ENCODE results near the gene LGMN.
"Not testable (repeated sequence)": the region's sequence is repeated elsewhere in the genome, so short reads cannot be mapped to it uniquely, and the experiment has no call there.

LGMN gene

DNA sequence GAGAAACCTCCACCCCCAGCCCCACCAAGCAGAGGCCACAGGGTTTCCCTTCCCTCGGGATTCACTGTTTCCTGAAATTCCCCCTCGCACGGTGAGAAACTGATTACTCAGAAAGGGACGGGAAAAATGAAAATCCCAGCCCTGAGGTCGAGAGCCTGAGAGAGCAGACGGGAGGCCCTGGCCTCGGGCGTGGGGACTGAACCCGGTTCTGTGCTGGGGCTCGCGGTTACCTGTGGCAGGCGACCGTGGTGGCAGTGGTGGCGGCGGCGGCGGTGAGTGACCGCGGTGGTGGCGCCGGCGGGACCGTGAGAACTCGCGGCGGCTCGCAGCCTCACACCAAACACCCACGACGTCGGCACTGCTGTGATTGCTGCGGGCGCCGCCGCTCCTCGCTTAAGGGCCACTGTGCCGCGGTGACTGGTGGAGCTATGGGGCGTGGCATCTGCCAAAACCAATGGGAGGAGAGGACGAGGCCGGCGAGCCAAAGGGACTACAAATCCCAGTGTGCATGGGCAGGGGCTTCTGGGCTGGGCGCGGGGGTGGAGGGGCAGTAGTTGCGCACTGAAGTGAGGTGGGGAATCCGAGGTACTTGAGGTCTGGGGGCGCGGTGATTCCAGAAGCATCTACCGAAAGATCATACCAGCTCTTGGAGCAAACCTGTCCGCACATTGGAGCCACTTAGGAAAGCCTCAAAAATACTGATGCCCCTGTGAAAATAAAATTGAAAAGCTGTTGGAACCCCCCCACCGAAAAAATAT, at the start of gene LGMN:
LGMN (minus strand) TSS at position 369 of the 758 bp plus-strand sequence. CDS start 15,841 bp downstream, outside the sequence.
- peak; percentile 89 for DNase-seq

- DNase-seq: no peak
These were observed 46.5 kb upstream of the LGMN start for GRCh38 chr14:92794961-92795360.

DNA sequence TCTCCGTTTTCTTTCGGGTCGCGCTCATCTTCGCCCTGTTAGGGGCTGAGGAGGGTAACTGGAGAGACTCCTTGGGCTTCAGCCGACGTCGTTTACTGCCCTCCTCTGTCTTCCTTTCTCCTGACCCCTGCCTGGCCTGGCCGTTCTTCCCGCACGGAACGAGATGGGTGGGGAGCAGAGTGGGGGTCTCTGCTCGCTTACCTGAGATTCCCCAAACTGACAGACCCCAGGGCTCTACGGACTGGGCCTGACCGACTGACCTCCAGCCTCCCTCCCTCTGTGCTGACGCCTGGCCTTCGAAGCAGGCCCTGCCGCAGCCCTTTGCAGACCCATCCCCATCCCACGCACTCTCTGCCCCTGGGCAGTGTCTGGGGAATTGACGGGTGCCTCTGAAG, 46.1 kb upstream of the LGMN start:
- no peak for DNase-seq

GRCh38 chr14:92793709-92794546, 45.5 kb upstream of the LGMN start, which contains the start of gene GOLGA5:
GOLGA5 (plus strand) TSS chr14:92794305; CDS start chr14:92797438, 3,133 bp downstream.
- DNase-seq: peak; percentile 98

GRCh38 chr14:92792885-92793284, 44.5 kb upstream of the LGMN start:
- DNase-seq: no peak

DNA sequence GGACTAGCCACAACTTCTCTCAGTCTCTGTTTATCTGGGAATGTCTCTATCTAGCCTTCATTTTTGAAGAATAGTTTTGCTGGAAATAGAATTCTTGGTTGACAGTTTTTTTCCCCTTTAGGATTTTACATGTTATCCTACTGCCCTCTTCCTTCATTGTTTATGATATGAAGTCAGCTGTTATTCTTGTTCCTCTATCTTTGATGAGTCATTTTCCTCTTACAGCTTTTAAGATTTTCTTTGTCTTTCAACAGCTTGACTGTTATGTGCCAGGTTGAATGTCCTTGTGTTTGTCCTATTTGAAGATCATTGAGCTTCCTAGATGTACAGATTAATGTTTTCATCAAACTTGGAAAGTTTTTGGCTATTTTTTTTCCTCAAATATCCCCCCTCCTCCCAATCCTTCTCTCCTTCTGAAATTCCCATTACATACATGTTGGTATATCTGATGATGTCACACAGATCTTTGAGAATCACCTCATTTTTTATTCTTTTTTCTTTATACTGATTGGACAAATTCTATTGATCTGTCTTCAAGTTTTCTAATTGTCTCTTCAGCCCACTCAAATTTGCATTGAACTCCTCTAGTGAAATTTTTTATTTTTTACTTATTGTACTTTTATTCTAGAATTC, 41.1 kb upstream of the LGMN start:
- no peak for DNase-seq

- no peak for DNase-seq
These were observed 39.1 kb upstream of the LGMN start for GRCh38 chr14:92787554-92787953.

GRCh38 chr14:92786427-92786756, 38.0 kb upstream of the LGMN start:
- no peak for DNase-seq

DNA sequence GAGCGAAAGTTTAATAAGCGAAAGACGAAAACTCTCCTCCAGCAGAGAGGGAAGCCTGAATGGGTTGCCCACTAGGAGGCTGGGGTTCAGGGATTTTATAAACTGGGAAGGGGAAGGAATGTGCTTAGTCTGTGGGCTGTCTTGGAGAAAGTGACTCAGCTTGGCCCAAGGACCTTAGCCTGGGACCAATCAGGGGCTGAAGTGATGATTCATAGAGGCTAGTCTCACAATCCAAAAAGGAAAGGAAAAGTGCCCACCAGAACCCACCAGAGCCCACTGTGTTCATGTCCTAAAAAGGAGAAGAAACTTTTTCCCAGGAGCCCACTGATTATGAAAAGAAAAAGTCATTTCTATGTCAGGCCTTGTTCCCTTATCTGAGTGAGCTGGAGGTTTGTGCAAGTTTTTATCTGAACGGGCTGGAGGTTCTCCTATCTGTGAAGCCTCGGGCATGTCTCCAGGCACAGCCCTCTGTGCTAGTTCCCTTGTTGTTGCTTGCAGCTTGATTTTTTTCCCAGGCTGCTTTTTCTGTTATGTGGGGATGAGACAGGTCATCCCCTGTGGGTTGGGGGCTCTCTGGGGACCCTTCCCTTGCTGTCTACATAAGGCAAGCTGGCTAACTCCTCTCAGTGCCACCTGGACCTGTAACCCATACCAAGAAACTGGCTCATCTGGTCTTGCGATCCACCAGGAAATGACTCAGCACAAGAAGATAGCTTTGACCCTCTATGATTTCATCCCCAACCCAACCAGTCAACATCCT, 37.4 kb upstream of the LGMN start:
- no peak for DNase-seq

DNA sequence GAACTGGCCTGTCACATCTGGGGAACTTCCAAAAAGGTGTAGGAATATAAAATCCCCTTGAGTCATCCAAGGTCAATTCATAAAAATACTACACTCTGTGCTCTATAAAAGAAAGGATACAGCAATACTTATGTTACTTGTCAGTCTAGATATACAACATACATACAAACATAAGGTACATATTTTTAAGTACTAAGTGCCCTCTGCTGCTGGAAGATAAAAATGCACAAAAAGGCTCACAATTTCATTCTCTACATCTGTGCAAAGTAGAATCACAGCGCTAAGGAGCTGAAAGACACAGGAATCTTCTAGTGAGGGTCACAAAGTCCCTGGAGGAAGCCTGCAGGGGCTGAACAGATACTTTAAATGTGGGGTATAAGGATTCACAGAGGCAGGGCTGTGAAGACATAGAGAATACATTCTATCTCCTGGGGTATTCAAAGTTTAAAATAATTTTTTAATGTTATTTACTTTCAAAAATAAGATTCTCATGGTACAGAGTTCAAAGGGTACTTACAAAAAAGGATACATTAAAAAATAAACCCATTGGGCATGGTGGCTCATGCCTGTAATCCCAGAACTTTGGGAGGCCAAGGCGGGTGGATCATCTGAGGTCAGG, 35.5 kb upstream of the LGMN start:
- DNase-seq: peak; percentile 71

GRCh38 chr14:92781350-92781749, 32.9 kb upstream of the LGMN start:
- DNase-seq: no peak

- no peak for DNase-seq
These were observed 32.2 kb upstream of the LGMN start for GRCh38 chr14:92780444-92781232.

GRCh38 chr14:92778868-92779565, 30.6 kb upstream of the LGMN start:
- not testable (repeated sequence) for DNase-seq

DNA sequence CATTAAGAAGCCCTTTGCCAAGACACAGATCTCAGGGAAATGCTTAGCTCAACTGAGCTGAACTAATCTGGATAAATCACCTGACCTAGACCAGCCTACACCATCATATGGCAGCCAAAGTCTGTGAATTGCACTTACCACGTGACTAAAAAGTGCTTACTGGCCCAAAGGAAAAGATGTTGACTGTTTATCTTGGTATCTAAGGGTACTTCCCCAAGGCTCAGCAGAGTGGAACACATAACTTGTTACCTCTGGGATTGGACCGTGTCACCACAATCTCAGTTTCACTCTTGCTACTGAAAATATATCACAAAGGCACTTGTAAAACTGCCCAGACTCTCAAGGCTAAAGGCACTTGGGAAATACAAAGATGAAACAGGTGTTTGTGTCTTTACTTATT, 26.9 kb upstream of the LGMN start:
- DNase-seq: peak; percentile 38

DNA sequence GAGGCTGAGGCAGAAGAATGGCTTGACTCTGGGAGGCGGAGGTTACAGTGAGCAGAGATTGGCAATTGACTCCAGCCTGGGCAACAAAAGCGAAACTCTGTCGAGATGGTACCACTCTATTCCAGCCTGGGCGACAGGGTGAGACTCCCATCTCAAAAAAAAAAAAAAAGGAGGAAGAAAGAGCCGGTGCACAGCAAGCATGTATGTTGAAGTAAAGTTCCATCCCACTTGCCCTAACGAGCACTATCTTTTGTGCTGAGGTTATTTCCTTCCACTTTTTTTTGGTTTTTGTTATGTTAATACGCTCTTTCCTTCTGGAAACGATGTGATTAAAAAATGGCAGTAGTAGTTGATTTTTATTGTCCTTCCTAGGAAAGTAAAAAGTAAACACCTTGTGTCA, 26.1 kb upstream of the LGMN start:
- DNase-seq: no peak

DNA sequence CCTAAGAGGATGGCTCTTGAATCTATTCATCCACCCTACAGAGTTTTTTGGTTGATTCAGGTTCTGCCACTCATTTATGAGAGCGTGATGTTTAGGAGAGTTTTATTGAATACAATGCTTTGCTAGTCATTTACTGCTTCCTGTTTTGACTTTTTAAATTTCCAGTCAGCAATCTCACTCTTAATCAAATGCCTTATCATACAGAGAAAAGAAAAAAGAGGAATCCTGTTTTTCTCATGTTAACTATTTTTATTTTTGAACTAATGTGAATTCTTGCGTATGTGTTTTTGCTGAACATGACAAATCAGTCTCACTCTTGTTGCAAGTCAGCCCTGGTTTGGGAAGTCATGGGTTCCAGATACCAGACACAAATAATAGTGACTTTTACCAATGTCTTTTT, 22.1 kb upstream of the LGMN start:
- no peak for DNase-seq

- no peak for DNase-seq
These were observed 20.4 kb upstream of the LGMN start for GRCh38 chr14:92768795-92769194.

DNA sequence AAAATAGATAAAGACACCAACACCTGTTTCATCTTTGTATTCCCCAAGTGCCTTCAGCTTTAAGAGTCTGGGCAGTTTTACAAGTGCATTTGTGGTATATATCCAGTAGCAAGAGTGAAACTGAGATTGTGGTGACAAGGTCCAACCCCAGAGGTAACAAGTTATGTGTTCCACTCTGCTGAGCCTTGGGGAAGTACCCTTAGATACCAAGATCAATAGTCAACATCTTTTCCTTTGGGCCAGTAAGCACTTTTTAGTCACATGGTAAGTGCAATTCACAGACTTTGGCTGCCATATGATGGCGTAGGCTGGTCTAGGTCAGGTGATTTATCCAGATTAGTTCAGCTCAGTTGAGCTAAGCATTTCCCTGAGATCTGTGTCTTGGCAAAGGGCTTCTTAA, 19.8 kb upstream of the LGMN start:
- DNase-seq: peak; percentile 50

GRCh38 chr14:92763666-92764631, 15.5 kb upstream of the LGMN start:
- DNase-seq: not testable (repeated sequence)

DNA sequence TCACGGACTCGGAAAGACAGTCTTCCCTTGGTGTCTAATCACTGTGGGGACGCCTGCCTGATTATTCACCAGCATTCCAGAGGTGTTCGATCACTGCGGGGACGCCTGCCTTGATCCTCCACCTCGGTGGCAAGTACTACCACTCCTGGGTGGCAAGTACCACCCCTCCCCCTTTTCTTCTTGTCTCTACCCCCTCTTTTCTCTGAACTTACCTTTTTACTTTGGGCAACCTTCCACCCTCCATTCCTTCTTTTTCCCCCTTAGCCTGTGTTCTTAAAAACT, 12.0 kb upstream of the LGMN start:
- DNase-seq: no peak
